Measurements from ENCODE around the gene GAL3ST1. TPM values are rescaled to one million over a fixed set of nuclear protein-coding genes. Genes with fewer than 3 reads are reported as not detected.
"Not testable (repeated sequence)": the region's sequence is repeated elsewhere in the genome, so short reads cannot be mapped to it uniquely, and the experiment has no call there.

GAL3ST1 gene
- polyA plus RNA-seq, 4 donors = 11.1 to 89.5 (median 50.8) TPM

- WGBS, 3 donors = 80 to 86% (median 86%) methylated on average over 6 of the region's 6 CpGs
- peak overlapping the region in 1 of 3 donors; percentile 82 for H3K27ac ChIP-seq (ENCODE audit: low read depth in 1 of 3, low read length in 2 of 3)
- FAIRE-seq = no peak
- peak in 1 of 2 donors; percentile 75 for DNase-seq
- H3K27me3 ChIP-seq (ENCODE audit: control insufficient read depth in 3 of 3, insufficient read depth in 3 of 3, low read length in 3 of 3) = no peaks in the 10 kb centered on the region
- peaks cover 0 to 27% (median 10%) of the 10 kb centered on the region in 3 donors for H3K4me1 ChIP-seq (ENCODE audit: control insufficient read depth in 3 of 3, insufficient read depth in 2 of 3, low read depth in 1 of 3, low read length in 2 of 3)
- peaks cover 0 to 64% (median 4%) of the 10 kb centered on the region in 3 donors for H3K36me3 ChIP-seq (ENCODE audit: control insufficient read depth in 3 of 3, insufficient read depth in 2 of 3, low read depth in 1 of 3, low read length in 3 of 3)
- H3K9me3 ChIP-seq (ENCODE audit: control insufficient read depth in 2 of 2, insufficient read depth in 1 of 2, low read depth in 1 of 2, low read length in 1 of 2) = no peaks in the 10 kb centered on the region
- peak overlapping the region in 1 of 3 donors; percentile 10 for H3K4me3 ChIP-seq (ENCODE audit: low read depth in 1 of 3, low read length in 3 of 3)
Observed at GRCh38 chr22:30559889-30560288, 14.6 kb downstream of the GAL3ST1 start.

GRCh38 chr22:30557243-30557642 lies 17.2 kb downstream of the GAL3ST1 start:
- Histone ChIP-seq H3K27me3 (ENCODE audit: control insufficient read depth in 3 of 3, insufficient read depth in 3 of 3, low read length in 3 of 3) (no peaks in the 10 kb centered on the region), H3K9me3 (ENCODE audit: control insufficient read depth in 2 of 2, insufficient read depth in 1 of 2, low read depth in 1 of 2, low read length in 1 of 2) (no peaks in the 10 kb centered on the region), H3K27ac (ENCODE audit: low read depth in 1 of 3, low read length in 2 of 3) (no peak overlapping the region), H3K4me1 (ENCODE audit: control insufficient read depth in 3 of 3, insufficient read depth in 2 of 3, low read depth in 1 of 3, low read length in 2 of 3) (peaks cover 0 to 27% (median 10%) of the 10 kb centered on the region in 3 donors), H3K4me3 (ENCODE audit: low read depth in 1 of 3, low read length in 3 of 3) (no peak overlapping the region), H3K36me3 (ENCODE audit: control insufficient read depth in 3 of 3, insufficient read depth in 2 of 3, low read depth in 1 of 3, low read length in 3 of 3) (peaks cover 0 to 62% (median 5%) of the 10 kb centered on the region in 3 donors)
- DNase-seq = no peak
- FAIRE-seq = no peak
- WGBS, 3 donors = 85 to 89% (median 88%) methylated on average over 6 to 8 of the region's 8 CpGs

- peaks cover 0 to 20% (median 3%) of the 10 kb centered on the region in 3 donors for H3K4me1 ChIP-seq (ENCODE audit: control insufficient read depth in 3 of 3, insufficient read depth in 2 of 3, low read depth in 1 of 3, low read length in 2 of 3)
- FAIRE-seq (no peak), DNase-seq (no peak)
- H3K27ac ChIP-seq (ENCODE audit: low read depth in 1 of 3, low read length in 2 of 3) = no peak overlapping the region
- H3K27me3 ChIP-seq (ENCODE audit: control insufficient read depth in 3 of 3, insufficient read depth in 3 of 3, low read length in 3 of 3) = no peaks in the 10 kb centered on the region
- no peak overlapping the region for H3K4me3 ChIP-seq (ENCODE audit: low read depth in 1 of 3, low read length in 3 of 3)
- peaks cover 0 to 55% (median 5%) of the 10 kb centered on the region in 3 donors for H3K36me3 ChIP-seq (ENCODE audit: control insufficient read depth in 3 of 3, insufficient read depth in 2 of 3, low read depth in 1 of 3, low read length in 3 of 3)
- H3K9me3 ChIP-seq (ENCODE audit: control insufficient read depth in 2 of 2, insufficient read depth in 1 of 2, low read depth in 1 of 2, low read length in 1 of 2) = no peaks in the 10 kb centered on the region
- 65 to 75% (median 75%) methylated on average over 6 of the region's 6 CpGs for WGBS, 3 donors
Observed at GRCh38 chr22:30556388-30556787, 18.1 kb downstream of the GAL3ST1 start.

GRCh38 chr22:30555282-30556210 lies 18.9 kb downstream of the GAL3ST1 start:
- Histone ChIP-seq H3K27ac (ENCODE audit: low read depth in 1 of 3, low read length in 2 of 3) (no peak overlapping the region), H3K4me1 (ENCODE audit: control insufficient read depth in 3 of 3, insufficient read depth in 2 of 3, low read depth in 1 of 3, low read length in 2 of 3) (peaks cover 0 to 12% (median 0%) of the 10 kb centered on the region in 3 donors), H3K36me3 (ENCODE audit: control insufficient read depth in 3 of 3, insufficient read depth in 2 of 3, low read depth in 1 of 3, low read length in 3 of 3) (peaks cover 0 to 57% (median 5%) of the 10 kb centered on the region in 3 donors), H3K27me3 (ENCODE audit: control insufficient read depth in 3 of 3, insufficient read depth in 3 of 3, low read length in 3 of 3) (no peaks in the 10 kb centered on the region), H3K4me3 (ENCODE audit: low read depth in 1 of 3, low read length in 3 of 3) (no peak overlapping the region), H3K9me3 (ENCODE audit: control insufficient read depth in 2 of 2, insufficient read depth in 1 of 2, low read depth in 1 of 2, low read length in 1 of 2) (no peaks in the 10 kb centered on the region)
- WGBS, 3 donors = 94 to 96% (median 96%) methylated on average over 71 to 73 of the region's 73 CpGs
- no peak for FAIRE-seq
- DNase-seq = no peak

- Histone ChIP-seq H3K9me3 (ENCODE audit: control insufficient read depth in 2 of 2, insufficient read depth in 1 of 2, low read depth in 1 of 2, low read length in 1 of 2) (no peaks in the 10 kb centered on the region), H3K4me3 (ENCODE audit: low read depth in 1 of 3, low read length in 3 of 3) (no peak overlapping the region), H3K27ac (ENCODE audit: low read depth in 1 of 3, low read length in 2 of 3) (no peak overlapping the region), H3K4me1 (ENCODE audit: control insufficient read depth in 3 of 3, insufficient read depth in 2 of 3, low read depth in 1 of 3, low read length in 2 of 3) (no peaks in the 10 kb centered on the region), H3K27me3 (ENCODE audit: control insufficient read depth in 3 of 3, insufficient read depth in 3 of 3, low read length in 3 of 3) (no peaks in the 10 kb centered on the region), H3K36me3 (ENCODE audit: control insufficient read depth in 3 of 3, insufficient read depth in 2 of 3, low read depth in 1 of 3, low read length in 3 of 3) (peaks cover 0 to 52% (median 5%) of the 10 kb centered on the region in 3 donors)
- 82 to 90% (median 87%) methylated on average over 7 of the region's 7 CpGs for WGBS, 3 donors
- DNase-seq = no peak
- no peak for FAIRE-seq
Observed at GRCh38 chr22:30553971-30554370, 20.5 kb downstream of the GAL3ST1 start.

- peaks cover 0 to 44% (median 5%) of the 10 kb centered on the region in 3 donors for H3K36me3 ChIP-seq (ENCODE audit: control insufficient read depth in 3 of 3, insufficient read depth in 2 of 3, low read depth in 1 of 3, low read length in 3 of 3)
- H3K27me3 ChIP-seq (ENCODE audit: control insufficient read depth in 3 of 3, insufficient read depth in 3 of 3, low read length in 3 of 3) = no peaks in the 10 kb centered on the region
- FAIRE-seq (no peak), DNase-seq (no peak)
- H3K27ac ChIP-seq (ENCODE audit: low read depth in 1 of 3, low read length in 2 of 3) = no peak overlapping the region
- H3K4me3 ChIP-seq (ENCODE audit: low read depth in 1 of 3, low read length in 3 of 3) = no peak overlapping the region
- 0 to 41% (median 37%) methylated on average over 1 of the region's 1 CpG for WGBS, 3 donors
- no peaks in the 10 kb centered on the region for H3K9me3 ChIP-seq (ENCODE audit: control insufficient read depth in 2 of 2, insufficient read depth in 1 of 2, low read depth in 1 of 2, low read length in 1 of 2)
- H3K4me1 ChIP-seq (ENCODE audit: control insufficient read depth in 3 of 3, insufficient read depth in 2 of 3, low read depth in 1 of 3, low read length in 2 of 3) = no peaks in the 10 kb centered on the region
Observed at GRCh38 chr22:30552719-30553118, 21.7 kb downstream of the GAL3ST1 start.

- not testable (repeated sequence) for FAIRE-seq; H3K4me3 ChIP-seq (ENCODE audit: low read depth in 1 of 3, low read length in 3 of 3); H3K4me1 ChIP-seq (ENCODE audit: control insufficient read depth in 3 of 3, insufficient read depth in 2 of 3, low read depth in 1 of 3, low read length in 2 of 3); H3K9me3 ChIP-seq (ENCODE audit: control insufficient read depth in 2 of 2, insufficient read depth in 1 of 2, low read depth in 1 of 2, low read length in 1 of 2); H3K27me3 ChIP-seq (ENCODE audit: control insufficient read depth in 3 of 3, insufficient read depth in 3 of 3, low read length in 3 of 3); DNase-seq; H3K27ac ChIP-seq (ENCODE audit: low read depth in 1 of 3, low read length in 2 of 3)
- peaks cover 0 to 38% (median 5%) of the 10 kb centered on the region in 3 donors for H3K36me3 ChIP-seq (ENCODE audit: control insufficient read depth in 3 of 3, insufficient read depth in 2 of 3, low read depth in 1 of 3, low read length in 3 of 3)
- 82 to 96% (median 90%) methylated on average over 3 of the region's 3 CpGs for WGBS, 3 donors
Observed at GRCh38 chr22:30551813-30552212, 22.7 kb downstream of the GAL3ST1 start.

- peaks cover 0 to 2% (median 0%) of the 10 kb centered on the region in 3 donors for H3K36me3 ChIP-seq (ENCODE audit: control insufficient read depth in 3 of 3, insufficient read depth in 2 of 3, low read depth in 1 of 3, low read length in 3 of 3)
- peaks cover 0 to 7% (median 0%) of the 10 kb centered on the region in 3 donors for H3K4me1 ChIP-seq (ENCODE audit: control insufficient read depth in 3 of 3, insufficient read depth in 2 of 3, low read depth in 1 of 3, low read length in 2 of 3)
- no peak overlapping the region for H3K4me3 ChIP-seq (ENCODE audit: low read depth in 1 of 3, low read length in 3 of 3)
- 84 to 95% (median 86%) methylated on average over 4 of the region's 4 CpGs for WGBS, 3 donors
- no peak overlapping the region for H3K27ac ChIP-seq (ENCODE audit: low read depth in 1 of 3, low read length in 2 of 3)
- H3K27me3 ChIP-seq (ENCODE audit: control insufficient read depth in 3 of 3, insufficient read depth in 3 of 3, low read length in 3 of 3) = peaks cover 2 to 11% (median 4%) of the 10 kb centered on the region in 3 donors
- DNase-seq (no peak), FAIRE-seq (no peak)
- H3K9me3 ChIP-seq (ENCODE audit: control insufficient read depth in 2 of 2, insufficient read depth in 1 of 2, low read depth in 1 of 2, low read length in 1 of 2) = no peaks in the 10 kb centered on the region
Observed at GRCh38 chr22:30547188-30547587, 27.3 kb downstream of the GAL3ST1 start.
